ENCODE measurements around the gene BCL6.
"Not testable (repeated sequence)": the region's sequence is repeated elsewhere in the genome, so short reads cannot be mapped to it uniquely, and the experiment has no call there.

The BCL6 gene

GRCh38 chr3:187694801-187695200 lies 50.5 kb downstream of the BCL6 start:
- H3K4me3 ChIP-seq (ENCODE audit: low read depth, low read length): no peak overlapping the region
- no peak for TF ChIP-seq CTCF (IDR thresholded peaks at IDR 0.05; ENCODE audit: low read depth, low read length, missing control alignments)
- DNase-seq (ENCODE audit: low read depth): no peak

GRCh38 chr3:187693431-187693830 lies 51.8 kb downstream of the BCL6 start:
- DNase-seq (ENCODE audit: low read depth): no peak
- no peak for TF ChIP-seq CTCF (IDR thresholded peaks at IDR 0.05; ENCODE audit: low read depth, low read length, missing control alignments)
- H3K4me3 ChIP-seq (ENCODE audit: low read depth, low read length): no peak overlapping the region

- TF ChIP-seq CTCF (IDR thresholded peaks at IDR 0.05; ENCODE audit: low read depth, low read length, missing control alignments): no peak
- no peak overlapping the region for H3K4me3 ChIP-seq (ENCODE audit: low read depth, low read length)
- no peak for DNase-seq (ENCODE audit: low read depth)
Measured at GRCh38 chr3:187689984-187690383, 55.3 kb downstream of the BCL6 start.

- TF ChIP-seq CTCF (IDR thresholded peaks at IDR 0.05; ENCODE audit: low read depth, low read length, missing control alignments): no peak
- DNase-seq (ENCODE audit: low read depth): no peak
- H3K4me3 ChIP-seq (ENCODE audit: low read depth, low read length): no peak overlapping the region
Measured at GRCh38 chr3:187686621-187687273, 58.5 kb downstream of the BCL6 start.

- H3K4me3 ChIP-seq (ENCODE audit: low read depth, low read length): no peak overlapping the region
- DNase-seq (ENCODE audit: low read depth): no peak
- no peak for TF ChIP-seq CTCF (IDR thresholded peaks at IDR 0.05; ENCODE audit: low read depth, low read length, missing control alignments)
Measured at GRCh38 chr3:187685948-187686347, 59.3 kb downstream of the BCL6 start.

GRCh38 chr3:187684880-187685279 lies 60.4 kb downstream of the BCL6 start:
- no peak for DNase-seq (ENCODE audit: low read depth)
- no peak for TF ChIP-seq CTCF (IDR thresholded peaks at IDR 0.05; ENCODE audit: low read depth, low read length, missing control alignments)

GRCh38 chr3:187684444-187684843 lies 60.8 kb downstream of the BCL6 start:
- H3K4me3 ChIP-seq (ENCODE audit: low read depth, low read length): no peak overlapping the region
- DNase-seq (ENCODE audit: low read depth): no peak
- TF ChIP-seq CTCF (IDR thresholded peaks at IDR 0.05; ENCODE audit: low read depth, low read length, missing control alignments): no peak

More at GRCh38 chr3:187684880-187685279, 60.4 kb downstream of the BCL6 start:
- H3K4me3 ChIP-seq (ENCODE audit: low read depth, low read length): no peak overlapping the region

GRCh38 chr3:187681756-187682155 lies 63.5 kb downstream of the BCL6 start:
- DNase-seq (ENCODE audit: low read depth); H3K4me3 ChIP-seq (ENCODE audit: low read depth, low read length): not testable (repeated sequence)

Measured in GM12864 (cell line).